Left hindlimb (tissue), 1 donor: ENCODE measurements around the gene ADAM22.

Source experiments
- DNase-seq: peaks from one replicate; pipeline ENCODE4 v3.0.0-alpha.2; 2018

The ADAM22 gene

DNA sequence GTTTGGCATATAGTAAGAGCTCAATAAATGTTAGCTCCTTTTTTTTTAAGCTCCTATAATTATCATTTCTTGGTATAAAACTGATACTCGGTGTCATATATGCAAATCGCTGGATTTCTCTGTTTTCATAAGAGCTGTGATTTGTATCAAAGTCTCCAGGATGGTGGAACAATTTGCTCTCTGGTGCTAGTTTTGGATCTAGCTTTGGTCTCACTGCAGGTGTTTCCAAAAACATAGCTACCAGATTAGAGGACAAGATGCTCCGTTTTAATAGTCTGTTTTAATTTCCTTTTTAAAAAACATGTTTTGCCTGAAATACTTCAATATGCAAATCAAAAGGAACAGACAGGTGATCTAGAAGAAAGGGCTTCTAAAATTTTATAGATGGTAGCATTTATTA is 25.3 kb downstream of the ADAM22 start:
- no peak for DNase-seq

DNA sequence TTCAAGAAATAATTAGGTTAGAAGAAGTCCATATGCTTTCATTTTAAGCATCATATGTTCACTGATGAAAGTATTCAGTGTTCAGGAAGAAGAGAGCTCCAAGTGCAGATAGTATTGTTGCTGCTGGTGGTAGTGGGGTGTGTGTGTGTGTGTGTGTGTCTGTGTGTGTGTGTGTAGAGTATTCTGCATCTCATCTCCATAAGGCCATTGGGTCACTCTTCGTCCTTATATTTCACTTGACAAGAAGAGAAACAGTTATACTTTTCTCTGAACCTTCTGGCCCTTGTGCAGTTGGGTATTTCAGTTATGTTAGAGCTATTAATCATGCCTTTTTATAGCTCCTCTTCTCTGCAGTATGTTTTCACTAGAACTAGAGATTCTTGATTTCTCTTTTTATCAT is 26.2 kb downstream of the ADAM22 start:
- DNase-seq = no peak

DNA sequence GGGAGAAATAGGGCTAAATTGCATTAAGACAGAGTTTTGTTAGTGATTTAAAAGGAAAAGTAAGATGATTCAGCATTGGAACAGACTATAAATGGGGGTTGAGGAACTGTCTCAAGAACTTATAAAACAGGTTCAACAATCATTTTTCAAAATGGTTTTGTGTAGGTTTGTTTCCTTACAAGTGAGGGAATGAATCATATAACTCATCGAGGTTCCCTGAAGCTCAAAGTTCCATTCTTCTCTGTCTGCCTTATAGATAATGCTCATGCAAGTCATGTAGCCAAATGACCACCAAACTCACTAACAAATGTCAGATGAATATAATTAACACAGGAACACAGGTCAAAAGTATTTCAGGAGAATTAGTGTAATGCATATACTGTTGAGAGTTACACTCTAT is 27.7 kb downstream of the ADAM22 start:
- no peak for DNase-seq

DNA sequence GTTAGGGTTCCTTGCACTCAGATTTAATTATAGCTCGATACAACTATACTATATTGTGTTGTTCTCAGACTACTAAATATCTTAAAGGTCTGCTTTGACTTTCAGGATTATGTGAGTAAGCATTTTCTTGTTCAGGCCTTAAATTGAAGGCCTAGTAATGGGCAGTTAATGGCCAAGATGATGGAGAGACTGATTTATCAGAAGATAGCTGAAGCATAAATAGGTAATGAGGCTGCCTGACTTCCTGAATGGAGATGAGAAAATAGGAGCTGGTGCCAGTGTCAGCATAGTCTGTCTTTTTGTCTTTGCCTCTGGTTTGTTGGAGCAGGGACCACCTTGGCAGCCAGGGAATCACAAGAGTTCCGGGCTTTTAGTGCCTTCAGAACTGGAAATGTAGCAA is 32.2 kb downstream of the ADAM22 start:
- DNase-seq = no peak

DNA sequence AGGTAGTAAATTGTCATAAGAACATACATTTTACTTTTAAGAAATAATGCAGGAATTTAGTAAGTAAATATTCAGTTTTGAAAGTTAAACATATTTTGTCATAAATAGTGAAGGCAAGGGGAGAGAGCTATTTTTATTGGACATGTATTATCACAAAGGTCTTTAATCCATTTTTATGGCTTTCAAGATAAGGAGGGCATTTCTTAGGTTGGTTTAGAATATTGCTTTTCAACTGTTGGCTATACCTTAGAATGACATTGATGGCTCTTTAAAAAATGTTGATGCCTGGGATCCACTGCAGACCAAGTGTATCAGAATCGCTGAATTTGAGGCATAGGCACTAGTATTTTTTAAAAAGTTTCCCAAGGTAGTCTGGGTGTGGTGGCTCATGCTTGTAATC is 34.0 kb downstream of the ADAM22 start:
- no peak for DNase-seq

DNA sequence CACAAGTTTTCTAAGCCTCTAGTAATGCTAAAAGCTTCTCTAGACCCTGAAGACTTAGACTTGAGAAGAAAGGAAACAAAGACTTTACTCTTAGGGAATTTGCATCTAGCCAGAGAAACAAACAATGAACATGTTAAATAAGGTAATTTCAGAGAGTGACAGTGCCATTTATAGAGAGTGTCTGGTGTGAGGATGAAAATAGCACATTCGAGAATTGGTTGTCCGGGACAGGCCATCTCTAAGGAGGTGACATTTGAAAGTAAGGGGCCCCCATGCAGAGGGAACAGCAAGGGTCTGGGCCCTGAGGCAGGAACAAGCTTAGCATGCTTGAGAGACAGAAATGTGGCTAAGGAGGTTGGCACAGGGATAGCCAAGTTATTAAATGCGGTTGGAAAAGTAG is 48.1 kb downstream of the ADAM22 start:
- no peak for DNase-seq

DNA sequence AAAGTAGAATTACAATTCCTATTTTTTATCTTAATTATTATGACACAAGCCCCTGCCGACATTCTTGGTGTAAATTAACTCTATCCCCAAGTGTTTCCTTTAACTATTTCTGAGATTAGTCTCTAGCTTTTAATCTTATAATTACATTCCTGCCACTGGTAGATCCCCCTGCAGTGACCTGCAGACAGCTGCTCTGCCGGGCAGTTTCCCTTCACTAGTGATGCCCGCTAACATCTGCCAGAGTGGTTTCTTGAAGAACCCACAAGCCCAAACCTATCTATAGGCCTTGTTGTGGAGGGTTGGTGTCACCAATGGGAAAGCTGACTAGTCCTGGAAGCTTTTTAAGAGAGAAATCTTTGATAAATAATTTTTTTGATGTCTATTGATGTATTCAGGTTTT is 50.0 kb downstream of the ADAM22 start:
- DNase-seq = no peak

DNA sequence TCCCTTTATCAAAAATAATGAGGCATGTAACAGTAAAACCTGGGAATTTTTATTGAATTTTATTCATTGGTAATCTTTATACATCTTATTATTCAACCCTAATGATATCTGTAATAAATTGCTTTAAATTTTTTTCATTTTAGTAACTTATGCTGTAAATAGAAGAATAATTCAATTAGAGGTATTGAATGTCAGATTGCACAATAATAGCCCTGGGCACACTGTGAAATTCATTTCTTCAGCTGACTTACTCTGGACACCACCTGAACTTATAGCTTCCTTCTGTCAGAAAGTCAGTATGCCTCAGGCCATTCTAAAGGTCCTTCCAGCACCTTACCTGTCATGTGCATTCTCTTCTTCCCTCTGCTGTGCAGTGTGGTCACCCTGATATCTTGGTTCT is 59.2 kb downstream of the ADAM22 start:
- DNase-seq = no peak

DNA sequence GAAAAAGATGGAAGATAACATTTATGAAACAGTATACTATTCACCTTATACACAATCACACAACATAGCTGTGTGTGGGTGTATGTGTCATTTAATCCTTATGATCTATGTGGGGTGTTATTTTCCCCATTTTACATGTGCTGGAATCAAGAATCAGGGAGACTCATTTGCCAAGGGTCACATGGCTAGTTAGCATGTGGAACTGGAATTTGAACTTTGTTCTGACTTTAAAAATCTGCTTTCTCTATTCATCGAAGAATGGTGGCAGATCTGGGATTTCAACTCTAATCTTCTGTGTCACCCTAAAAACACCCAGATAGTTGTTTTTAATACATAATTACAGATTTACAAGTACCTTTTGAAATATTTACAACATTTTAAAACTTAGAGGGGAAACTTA is 65.2 kb downstream of the ADAM22 start:
- DNase-seq = no peak

DNA sequence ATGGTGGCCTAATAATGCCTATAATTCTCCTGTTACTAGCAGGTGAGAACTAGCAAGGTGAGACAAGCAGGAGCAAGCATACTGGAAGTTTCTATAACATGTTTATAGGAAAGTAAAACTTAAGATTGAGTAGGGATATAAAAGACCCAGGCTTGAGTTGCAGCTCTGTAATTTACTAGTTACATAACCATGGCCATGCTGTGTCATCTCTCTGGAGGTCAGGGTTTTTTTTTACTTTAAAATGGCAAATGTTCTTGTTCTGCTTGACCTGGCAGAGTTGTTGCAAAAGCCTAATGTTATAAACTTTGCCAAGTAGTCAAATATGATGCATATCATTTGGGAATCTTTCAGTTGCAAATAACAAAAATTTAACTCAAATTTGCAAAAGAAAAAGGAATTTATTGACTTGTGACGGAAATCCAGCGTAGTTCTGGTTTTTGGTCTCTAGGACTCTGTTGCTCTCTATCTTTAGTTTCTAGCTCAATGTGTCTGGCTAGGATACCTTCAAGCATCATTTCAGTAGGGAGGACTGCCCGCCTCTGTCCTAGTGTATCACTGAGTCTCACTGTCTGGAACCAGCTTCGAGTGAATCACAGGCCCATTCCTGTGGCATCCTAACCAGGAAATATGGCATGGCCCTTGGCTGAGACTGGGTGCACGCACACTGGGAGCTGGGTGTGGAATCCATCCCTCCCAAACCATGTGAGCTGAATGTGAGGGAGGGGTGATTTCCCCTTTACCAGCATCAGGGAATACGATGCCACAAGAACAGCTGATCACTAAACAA is 67.9 kb downstream of the ADAM22 start:
- DNase-seq = no peak

DNA sequence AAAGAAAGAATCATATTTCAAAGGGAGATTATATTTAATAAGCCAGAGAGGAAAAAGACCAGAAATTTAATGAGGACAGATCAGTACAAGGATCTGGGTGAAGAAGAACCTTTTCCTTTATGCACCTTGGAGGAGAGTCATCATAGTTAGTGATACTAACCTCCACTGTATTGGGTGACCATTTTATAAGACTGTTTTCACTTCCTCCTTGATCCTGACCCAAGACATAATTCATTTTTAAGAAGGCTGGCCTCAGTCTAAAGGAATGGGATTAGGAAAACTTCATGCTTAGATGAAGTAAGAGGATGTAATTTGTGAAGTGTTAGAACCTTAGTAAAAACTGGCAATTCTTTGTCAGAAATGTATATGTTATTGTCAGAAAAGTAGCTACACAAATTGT is 68.6 kb downstream of the ADAM22 start:
- no peak for DNase-seq

DNA sequence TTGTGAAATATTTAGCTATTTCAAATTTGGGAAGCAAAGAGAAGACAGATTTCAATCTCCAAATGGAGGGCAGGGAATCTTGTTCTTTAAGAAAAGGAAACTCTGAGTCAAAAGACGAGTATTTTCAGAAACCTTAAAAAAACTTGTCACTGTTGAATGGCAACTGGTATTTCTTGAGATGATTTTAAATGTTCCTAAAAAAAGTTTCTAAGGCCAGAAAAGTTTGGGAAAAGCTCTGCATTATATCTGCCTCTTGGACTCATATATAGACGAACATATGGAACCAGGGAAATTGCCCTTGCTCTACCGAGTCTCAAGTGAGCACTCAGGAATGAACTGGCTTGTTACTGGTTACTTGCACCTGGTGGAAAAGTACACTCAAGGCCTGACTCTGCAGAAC is 69.5 kb downstream of the ADAM22 start:
- no peak for DNase-seq

DNA sequence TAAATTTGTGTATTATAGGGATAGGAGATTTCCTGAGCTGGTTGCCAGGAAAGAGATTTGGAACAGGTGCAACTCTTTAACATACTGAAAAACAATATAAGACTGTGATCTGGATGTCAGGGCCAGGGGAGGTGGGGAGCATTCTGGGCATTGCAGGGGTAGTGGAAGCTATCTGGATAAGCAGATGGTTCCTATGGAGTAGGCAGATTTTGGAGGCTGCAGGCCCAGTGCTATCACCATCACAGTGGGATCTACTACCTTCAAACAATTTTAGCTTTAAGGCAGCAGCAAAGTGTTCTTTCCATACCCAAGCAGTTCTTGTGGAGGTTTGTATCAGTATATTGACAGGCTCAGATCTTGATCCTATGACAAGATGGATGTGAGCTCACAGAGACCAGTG is 71.1 kb downstream of the ADAM22 start:
- DNase-seq = no peak

DNA sequence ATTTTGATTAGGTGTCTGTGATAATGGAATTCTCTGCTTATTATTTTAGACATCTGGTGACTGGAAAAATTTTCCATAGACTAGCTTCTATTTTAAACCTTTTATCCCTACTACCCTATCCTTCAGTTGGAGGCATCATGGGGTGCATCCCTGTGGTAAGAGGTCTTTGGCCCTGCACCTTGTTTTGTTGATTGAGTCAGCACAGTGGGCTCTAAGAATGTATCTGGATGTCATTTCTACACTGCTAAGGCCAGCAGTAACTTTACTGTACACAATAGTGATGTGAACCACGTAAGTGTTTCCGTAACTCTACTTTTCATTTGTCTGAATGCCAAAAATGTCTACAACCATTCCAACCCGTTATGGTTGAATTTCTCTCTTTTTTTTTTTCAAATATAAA is 75.6 kb downstream of the ADAM22 start:
- no peak for DNase-seq

DNA sequence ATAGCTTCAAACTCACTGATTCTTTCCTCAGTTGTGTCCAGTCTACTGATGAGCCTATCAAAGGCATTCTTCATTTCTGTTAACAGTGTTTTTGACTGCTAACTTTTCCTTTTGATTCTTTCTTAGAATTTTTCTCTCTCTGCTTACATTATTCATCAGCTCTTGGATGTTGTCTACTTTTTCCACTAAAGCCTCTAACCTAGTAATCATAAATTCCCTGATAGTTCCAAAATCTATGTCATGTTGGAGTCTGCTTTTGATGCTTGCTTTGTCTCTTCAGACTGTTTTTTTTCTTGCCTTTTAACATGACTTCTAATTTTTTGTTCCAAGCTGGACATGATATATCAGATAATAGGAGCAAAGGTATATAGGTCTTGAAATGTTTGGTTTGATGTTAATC is 78.0 kb downstream of the ADAM22 start:
- no peak for DNase-seq

DNA sequence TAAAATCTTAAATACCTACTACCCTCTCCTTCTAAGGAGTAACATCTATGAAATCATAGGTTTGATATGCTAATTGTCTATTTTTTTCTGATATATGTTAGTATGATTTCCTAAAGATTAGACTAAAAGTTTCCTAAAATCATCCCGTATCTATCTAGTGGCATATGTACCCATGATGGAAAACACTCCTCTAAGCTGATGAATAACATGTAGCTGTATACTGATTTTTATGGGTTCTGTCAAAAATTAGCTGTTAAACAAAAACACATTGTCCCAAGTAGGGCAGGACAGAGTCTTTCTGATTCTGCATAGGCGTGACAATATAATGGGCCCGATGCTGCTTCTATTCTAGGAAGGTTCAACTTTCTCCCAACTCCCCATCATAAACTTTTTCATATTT is 79.9 kb downstream of the ADAM22 start:
- no peak for DNase-seq

DNA sequence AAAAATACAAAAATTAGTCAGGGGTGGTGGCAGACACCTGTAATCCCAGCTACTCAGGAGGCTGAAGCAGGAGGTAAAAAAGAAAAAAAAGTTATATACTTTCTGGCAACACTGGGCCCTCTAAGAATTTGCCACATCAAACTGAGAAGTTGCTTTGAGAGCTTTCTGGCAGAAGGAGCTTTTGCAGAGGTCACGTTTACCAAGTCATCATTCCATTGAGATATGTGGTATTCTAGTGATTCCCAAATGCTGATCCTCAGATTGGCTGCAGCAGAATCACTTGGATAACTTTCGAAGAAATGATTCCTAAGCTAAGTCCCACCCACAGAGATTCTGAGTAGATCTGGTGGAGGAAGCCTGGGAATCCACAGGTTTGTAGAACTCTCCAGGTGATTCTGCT is 80.5 kb downstream of the ADAM22 start:
- no peak for DNase-seq

DNA sequence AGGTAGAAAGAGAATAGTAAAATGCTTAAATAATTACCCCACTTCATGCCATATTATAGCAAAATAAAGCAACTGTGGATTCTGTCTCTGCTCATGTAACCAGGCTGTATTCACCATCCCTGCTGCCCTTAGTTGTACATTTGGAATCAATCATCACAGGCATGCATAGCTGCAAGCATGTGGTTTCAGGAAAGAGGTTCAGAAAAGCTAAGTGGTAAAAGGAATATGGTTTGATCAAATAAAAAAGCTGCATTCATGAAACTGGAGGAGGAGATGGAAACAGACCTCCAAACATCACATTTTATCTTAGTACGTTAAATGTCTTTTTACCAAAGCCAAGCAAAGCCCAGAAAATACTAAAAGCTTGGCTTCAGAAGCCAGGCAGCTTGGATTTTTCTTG is 81.3 kb downstream of the ADAM22 start:
- no peak for DNase-seq

DNA sequence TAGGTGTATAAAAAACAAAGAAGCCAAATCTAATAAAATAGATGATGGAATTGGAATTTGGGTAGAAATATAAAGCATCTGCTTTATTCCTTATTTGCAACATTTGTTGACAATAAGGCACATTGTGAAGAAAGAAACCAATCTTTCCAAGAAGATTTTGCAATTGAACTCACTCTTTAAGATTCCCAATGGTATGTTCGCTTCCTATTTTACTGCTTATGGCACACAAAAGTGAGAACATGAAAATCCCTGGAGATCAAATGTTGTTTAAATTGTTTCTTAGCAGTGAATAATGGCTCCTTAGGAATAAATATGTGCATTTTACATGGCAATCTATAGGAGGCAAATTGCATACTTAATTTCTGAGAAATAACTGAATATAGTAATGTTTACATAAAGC is 84.5 kb downstream of the ADAM22 start:
- DNase-seq = no peak

DNA sequence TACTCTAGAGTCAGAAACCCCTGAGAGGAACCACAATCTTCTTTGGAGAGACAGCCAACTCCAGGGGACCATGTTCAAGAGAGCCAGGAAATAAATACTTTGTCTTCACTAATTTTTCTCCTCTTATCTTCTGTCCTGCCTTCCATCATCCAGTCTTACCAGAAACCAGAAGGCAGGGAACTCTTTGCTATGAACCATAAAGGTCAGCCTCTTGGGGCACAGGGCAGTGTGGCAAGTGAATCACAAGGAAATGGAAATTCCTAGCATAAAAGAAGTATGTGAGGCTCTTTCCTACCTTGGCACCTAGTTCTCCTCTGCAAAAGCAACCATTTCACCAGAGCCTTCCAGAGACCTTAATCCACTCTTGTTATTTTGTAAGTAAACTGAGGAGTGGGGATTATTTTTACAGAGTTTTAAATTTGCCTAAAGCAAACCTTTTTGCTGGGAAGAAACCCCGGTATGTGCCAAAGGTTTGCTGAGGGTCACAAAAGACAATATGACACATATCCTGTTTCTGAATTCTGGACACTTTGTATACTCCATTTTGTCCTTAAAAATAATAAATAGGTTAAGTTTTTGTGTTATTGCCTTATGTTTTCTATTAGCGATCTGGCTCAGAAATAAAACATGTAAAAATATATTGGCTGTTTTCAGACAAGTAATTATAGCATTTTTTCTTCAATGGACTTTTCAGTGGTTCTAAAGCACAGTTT is 87.1 kb downstream of the ADAM22 start:
- no peak for DNase-seq

DNA sequence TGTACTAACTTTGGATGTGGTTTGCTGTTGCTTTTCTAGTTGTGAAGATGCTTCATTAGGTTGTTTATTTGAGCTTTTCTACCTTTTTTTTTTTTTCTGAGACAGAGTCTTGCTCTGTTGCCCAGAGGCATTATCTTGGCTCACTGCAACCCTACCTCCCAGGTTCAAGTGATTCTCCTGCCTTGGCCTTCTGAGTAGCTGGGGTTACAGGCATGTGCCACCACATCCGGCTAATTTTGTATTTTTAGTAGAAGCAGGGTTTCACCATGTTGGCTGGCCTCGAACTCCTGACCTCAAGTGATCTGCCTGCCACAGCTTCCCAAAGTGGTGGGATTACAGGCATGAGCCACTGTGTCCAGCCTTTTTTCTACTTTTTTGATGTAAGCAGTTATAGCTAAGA is 93.7 kb downstream of the ADAM22 start:
- DNase-seq = no peak

DNA sequence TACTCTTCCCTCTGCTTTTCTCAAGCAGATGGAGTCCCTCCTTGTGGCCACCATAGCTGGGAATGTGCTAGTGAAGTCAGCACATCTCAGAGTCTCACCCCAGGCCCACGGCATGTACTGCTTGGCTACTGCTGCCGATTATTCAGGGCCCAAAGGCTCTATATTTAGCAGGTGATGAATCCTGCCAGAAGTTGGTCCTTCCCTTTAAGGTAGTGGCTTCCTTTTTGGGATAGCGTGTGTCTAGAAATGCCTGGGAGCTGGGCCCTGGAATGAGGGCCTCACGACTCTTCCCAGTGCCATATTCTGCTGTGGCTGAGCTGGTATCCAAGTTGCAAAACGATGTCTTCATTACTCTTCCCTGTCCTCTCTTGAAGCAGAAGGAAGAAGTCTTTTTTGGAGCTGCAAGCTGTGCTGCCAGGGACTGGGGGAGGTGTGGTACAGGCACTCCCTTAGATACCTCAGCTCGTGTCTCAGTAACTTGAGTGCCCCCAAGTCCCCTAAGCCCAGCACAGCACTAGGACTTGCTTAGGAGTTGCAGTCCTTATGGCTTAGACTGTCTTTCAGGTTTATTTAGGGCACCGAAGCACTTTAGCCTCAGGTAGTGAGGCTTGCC is 100.1 kb downstream of the ADAM22 start:
- DNase-seq = no peak

DNA sequence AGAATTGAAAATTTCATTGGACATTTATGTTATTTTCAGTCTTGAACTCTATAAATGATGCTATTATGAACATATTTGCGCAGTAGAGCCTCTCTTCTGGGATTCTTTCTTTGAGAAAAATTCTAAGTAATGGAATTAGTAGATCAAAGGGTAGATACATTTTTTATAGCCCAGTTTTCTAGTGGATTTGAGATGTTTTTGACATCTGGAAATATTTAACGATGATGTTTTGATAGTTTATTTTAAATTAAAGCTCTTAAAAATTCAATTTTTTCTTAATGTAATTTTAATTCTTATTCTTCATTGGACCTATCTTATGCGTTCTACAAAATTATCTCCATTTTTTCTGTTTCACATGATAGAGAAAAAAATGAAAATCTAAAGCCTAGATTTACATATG is 103.0 kb downstream of the ADAM22 start:
- no peak for DNase-seq

DNA sequence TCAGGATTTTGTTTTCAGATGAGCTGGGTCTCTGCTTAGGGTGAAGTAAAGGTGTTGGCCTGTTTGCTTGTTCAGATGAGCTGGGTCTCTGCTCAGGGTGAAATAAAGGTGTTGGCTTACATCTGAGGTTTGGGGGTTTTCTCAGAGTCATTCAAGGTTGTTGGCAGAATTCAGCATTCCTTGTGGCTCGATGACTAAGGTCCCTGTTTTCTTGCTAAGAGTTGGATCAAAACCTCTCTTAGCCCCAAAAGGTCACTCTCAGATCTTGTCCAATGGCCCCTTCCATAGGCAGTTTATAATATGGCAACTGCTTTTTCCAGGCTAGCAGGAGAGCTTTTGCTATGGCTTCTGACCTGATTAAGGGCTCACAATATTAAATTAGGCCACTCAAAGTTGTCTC is 106.6 kb downstream of the ADAM22 start:
- DNase-seq = no peak
